HG03159 (cell line): ENCODE data around the gene COL4A5.
A peak's percentile ranks its signal among the peaks of the same experiment; 100 is the strongest.
"Not testable (repeated sequence)": the region's sequence is repeated elsewhere in the genome, so short reads cannot be mapped to it uniquely, and the experiment has no call there.

ENCODE experiments used
- ATAC-seq: cut with Tn5 transposase; IDR thresholded peaks from one replicate; pipeline ENCODE4 v1.9.1; 2021; ENCODE audit warnings: mild to moderate bottlenecking, moderate library complexity; ENCODE audit not compliant: unreplicated experiment

Gene COL4A5

DNA sequence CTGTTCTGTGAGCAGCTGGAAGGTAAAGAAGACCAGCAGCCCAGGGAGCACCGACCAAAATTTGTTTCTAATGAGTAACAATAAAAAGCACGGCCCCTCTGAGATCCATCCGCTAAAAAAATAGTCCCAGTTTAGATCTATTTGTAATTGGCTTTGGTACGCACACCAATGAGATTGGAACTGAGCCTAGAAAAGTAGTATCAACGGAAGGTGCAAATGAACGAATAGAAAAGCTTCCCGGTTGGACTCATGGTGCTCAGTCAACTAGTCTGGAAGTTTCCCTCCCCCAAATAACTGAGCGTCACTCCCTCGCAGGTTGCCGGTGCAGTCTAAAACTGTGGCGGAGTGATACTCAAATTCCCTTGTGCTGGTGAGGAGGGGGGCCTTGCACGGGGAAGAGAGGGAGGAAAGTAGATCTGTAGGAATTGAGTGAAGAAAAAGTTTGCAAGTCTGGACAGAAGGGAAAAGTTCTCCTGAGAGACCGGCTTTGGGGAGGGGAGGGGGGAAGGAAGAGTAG lies at the start of gene COL4A5:
Gene COL4A5 (plus strand): TSS at position 413 of the 517 bp plus-strand sequence. CDS start 288 bp downstream, outside the sequence.
- no peak for ATAC-seq

DNA sequence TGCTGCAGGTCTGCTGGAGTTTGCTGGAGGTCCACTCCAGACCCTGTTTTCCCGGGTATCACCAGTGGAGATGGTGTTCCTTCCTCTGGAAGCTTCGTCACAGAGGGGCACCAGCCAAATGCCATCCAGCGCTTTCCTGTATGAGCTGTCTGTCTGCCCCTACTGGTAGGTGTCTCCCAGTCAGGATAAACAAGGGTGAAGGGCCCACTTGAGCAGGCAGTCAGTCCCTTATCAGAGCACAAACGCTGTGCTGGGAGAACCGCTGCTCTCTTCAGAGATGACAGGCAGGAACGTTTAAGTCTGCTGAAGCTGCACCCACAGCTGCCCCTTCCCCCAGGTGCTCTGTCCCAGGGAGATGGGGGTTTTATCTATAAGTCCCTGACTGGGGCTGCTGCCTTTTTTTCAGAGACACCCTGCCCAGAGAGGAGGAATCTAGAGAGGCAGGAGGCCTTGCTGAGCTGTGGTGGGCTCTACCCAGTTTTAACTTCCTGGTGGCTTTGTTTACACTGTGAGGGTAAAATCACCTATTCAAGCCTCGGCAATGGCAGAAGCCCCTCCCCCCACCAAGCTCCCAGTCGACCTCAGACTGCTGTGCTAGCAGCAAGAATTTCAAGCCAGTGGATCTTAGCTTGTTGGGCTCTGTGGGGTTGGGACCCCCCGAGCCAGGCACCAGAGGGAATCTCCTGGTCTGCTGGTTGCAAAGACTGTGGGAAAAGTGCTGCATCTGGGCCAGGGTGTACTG lies 48.5 kb upstream of the COL4A5 start:
- not testable (repeated sequence) for ATAC-seq

DNA sequence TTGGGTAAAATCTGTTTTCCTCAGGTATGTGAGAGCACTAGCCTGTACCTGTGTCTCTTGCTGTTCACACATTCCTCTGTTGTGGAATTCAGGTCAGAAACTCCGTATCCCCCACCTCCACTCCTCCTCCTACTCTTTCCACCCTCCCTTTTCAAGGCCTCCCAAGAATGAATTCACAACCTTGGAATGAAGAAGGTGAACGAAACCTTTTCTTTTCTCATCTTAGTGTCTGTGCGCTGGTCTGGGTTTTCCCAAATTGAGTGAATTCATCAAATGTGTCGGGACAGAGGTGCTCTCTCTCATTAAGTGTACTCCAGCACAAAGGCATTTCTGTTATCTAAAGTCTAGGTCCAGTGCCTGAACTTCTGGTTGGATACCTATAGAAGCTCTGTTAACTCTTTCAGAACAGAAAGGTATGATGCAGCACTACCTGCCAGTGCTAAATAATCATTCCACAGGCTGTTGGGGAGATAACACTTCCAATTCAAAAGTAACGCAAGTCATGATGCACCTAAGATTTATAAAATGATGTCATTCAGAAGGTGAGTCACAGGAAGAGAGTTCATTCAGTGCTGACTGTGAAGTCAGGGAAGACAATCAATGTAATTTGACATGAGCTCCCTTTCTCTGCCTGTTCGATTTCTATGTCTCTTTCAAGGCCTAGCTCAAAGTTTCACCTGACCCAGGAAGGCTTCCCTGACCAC lies 43.3 kb upstream of the COL4A5 start:
- no peak for ATAC-seq

DNA sequence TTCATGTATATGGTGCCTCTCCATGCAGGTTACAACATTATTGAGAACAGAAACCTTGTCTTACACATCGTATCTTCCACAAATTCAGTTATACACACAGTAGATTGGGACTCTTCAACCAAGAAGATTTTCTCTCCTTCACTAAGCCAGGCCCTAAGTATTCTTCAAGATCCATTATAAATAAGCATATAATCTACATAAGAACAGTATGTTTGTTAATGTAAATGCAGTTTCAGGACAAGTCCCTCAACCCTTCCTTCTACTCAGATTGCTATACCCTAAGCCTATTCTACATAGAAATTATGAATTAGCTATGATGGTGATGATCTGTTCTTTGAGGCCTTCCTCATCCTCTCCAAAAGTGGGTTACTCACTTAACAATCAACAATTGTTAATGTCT lies 42.7 kb upstream of the COL4A5 start:
- no peak for ATAC-seq

DNA sequence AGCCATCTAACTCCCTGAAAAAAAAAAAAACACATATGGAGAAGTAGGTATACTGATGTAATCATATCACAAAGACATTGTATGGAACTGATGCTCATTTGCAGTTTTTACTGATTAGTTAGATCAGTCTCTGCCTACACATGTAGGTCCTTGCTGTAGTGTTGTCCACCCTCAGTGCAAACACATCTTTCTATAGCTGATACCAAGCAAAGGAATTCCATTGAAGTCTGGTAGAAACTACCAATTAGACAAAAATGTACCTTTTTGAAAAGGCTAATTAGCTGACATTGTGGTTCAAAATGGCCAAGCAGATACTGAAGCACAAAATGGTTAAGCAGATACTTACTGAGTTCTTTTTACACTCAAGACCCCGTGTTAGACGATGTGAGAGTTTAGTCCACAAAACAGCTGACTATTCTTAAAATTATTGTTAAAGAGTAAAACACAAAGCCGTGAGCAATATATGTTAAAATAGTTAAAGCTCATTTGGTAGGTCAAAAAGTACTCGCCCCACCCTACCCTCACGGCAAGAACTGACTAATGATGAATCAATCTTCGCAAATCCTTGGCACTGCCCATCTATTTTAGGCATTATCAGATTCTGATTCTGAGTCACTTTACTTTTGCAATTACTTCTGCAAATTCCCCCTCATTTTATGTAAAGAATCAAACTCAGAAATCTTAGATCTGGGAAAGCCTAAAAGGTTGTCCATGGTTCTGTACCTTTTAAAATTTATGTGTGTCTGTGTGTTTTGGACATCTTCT lies 41.8 kb upstream of the COL4A5 start:
- no peak for ATAC-seq

DNA sequence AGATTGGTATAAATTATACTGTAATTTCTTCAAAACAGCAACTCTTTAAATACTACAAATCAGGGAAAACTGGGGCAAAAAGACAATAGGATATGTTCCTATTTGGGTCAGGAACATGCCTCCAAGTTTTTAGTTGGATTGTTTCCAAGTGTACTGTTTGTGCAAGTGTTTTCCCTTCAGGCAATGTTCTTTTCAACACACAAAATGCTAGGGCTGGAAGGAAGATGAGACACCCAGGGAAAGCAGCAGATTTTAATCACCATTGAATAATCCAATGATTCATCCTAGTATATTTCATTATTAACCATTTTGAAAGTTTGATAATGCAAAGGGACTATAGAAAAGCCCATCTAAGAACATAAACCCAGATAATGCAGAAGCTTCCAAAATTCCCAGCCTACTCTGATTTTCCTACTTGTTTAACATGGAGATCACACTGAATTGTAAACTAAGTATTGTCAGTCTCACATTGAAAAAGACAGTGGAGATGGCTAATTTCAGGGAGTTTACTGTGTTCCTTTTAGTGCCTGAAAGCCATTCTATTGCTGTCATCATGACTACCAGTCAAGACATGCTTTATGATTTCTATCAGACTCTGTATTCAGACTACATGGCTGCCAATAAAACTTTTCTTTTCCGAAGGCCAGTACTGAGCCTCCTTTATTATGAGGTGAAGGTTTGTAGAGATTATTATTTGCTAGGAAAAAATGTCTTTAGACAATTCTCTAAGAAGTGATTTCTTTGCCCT lies 40.0 kb upstream of the COL4A5 start:
- ATAC-seq, result no peak

DNA sequence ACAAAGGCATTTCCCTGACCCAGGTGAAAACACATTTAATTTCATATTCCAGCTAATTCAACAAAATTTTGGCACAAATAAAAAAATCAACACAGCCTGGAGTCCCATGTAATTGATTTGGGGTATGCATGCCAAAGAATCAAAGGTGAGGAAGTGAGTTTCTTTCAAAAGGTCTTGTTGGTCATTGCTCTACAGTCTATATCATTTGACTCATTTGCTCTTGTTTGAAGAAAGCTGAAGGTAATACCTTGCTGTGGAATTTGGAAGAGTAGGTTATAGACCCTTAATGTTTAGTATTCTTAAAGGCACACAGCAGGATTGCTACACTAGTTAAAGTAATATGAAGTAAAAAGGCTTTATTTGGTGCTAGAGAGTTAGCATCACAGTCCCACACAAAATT lies 26.9 kb upstream of the COL4A5 start:
- no peak for ATAC-seq

DNA sequence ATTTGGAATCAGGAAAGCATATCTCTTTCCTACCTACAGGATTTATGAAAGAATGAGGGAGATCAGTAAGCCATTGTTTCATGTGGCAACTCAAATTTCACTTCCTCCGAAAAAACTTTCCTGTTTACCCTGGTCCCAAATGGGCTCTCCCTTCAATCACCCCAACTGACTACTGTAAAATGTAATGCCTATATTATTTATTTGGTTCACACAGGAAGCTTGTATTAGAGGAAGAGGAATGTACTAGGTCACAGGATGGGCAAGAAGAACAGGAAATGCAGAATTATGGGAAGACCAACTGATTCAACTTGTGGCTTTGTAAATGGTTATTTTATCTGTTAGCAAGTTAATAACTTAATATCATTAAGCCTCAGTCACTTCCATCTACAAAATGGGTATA lies 24.5 kb upstream of the COL4A5 start:
- no peak for ATAC-seq

DNA sequence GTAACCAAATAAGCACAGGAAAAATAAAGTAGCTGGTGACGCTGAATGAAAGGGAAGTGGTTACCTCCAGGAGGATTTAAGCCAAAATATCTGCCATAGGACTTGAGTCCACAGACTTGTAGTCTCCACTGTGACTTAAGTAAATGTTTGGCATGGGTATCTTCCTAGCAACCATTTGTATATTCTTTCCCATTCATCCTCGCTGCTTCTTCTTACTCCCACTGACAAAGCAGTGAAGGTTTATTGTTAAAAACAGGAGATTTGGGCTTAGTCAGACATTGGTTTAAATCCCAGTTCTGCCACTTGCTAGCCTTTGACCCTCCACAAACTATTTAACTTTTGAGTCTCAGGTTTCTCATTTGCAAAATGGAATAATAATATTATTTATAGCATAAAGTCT lies 23.7 kb upstream of the COL4A5 start:
- ATAC-seq, result no peak

DNA sequence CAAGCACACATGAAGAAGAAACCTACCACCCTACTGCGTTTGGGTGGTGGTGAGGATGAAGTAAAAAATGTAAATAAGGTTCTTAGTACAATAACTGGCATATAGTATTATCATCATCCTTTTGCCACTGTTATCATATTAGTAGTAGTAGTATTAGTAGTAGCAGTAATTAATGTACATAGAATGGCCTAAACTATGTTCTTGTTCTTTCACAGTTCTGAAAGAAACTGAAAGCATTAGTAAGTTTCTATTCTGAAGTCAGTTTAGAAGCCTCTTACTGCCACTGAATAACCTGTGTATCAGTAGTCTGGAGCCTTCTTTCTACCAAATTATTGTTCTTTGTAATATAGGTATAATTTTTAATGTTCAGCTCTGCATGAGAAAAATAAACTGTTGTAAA lies 22.4 kb upstream of the COL4A5 start:
- peak; percentile 71 for ATAC-seq

DNA sequence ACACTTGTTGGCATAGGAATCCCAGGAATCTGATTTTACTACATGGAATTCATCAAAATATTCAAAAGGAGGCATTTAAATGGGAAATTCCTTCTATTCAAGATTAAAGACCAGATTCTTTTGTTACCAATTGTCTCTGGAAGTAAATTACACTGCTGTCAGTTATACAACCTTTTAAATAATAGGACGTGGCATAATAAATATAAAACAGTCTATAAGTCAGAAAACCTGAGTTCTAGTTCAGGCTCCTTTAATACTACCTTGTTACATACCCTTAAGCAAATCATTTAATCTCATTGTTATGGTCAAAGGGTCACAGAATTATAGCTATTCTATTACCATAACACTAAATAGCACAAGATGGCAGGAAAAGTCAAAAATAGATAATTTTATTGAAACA lies 20.2 kb upstream of the COL4A5 start:
- ATAC-seq, result no peak

DNA sequence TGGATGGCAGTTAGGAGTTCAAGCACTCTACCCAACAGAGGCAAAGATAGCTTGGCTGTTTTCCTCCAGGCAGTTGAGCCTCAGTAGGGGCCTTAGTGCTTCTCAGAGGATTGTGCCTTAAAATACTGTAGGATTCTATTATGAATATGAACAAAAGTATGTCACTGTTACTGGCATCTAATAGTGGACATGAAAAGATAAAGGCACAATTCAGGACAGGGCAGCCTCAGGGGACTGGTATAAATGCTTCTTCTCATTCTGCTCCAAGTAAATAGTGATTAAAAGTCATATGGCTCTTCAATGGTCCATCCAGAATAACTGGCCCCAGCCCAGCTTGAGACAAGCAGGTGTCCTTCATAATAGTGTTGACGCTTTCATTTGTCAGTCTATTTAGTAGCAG lies 19.2 kb upstream of the COL4A5 start:
- no peak for ATAC-seq

DNA sequence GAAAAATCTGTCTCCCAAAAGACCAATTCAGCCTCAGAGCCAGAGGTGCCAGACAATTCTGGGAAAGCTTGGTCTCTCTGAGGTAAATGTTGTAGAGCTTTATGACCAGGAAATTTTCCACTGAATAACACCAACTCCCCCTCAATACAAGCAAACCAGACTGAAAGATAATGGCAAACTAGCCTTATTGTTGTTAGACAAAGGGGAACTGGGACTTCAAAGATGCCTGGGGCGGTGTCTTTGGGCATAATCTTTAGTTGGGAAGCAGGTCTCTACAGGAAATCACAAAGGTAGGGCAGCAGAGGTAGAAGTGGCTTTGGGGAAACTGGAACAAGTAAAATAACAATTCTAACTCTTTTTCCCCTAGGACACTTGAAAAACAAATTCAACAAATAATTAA lies 13.4 kb upstream of the COL4A5 start:
- no peak for ATAC-seq

DNA sequence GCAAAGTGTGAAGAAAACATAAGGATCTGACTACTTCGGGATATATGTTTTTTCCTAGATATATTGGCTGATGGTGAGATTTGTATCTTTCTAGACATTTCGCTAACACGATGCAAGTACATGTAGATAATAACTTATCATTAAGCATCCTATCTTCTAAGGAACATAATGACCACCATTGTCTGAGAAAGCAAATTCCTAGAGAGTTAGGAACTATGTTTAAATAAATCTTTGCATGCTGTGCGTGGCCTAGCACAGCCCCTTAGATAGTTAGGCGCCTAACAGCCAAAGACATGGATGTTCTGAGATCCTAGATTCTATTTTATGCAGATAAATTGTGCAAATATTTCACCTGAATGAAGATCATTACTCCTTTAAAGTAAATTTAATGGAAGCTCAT lies 4.4 kb upstream of the COL4A5 start:
- ATAC-seq, result no peak

DNA sequence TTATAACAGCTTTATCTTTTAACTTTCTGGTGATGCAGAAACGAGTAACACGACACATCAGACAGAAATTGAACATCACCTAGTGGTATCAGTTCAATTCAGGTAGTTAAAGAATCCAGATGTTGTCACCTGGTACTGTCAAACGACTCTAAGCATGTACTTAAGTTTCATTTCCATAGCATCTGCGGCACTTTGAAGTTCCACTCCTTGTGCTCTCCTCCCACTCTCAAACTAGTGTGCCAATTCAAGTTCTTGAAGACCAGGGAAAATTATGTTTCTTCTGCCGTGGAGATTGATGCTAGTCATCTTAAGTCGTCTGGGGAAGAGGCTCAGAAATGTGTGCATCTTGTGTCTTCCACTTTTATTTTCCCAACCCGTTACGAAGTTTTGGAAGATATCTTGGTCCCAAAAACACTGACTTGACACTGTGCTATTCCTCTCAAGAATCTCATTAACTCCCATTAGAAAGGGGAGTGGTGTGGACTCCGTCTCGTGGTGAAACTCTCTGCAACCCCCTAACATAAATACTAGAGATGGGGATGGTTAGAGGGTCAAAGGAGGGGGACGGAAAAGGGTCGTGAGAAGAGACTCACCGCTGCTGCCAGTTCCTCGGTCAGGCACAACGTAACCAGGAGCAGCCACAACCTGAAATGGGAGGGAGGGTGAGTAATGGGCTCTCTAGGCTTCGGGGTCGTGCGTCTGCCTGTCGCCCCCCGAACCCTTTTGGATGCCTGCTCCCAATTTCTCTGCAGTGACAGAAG lies 2.1 kb upstream of the COL4A5 start:
- ATAC-seq, result no peak

DNA sequence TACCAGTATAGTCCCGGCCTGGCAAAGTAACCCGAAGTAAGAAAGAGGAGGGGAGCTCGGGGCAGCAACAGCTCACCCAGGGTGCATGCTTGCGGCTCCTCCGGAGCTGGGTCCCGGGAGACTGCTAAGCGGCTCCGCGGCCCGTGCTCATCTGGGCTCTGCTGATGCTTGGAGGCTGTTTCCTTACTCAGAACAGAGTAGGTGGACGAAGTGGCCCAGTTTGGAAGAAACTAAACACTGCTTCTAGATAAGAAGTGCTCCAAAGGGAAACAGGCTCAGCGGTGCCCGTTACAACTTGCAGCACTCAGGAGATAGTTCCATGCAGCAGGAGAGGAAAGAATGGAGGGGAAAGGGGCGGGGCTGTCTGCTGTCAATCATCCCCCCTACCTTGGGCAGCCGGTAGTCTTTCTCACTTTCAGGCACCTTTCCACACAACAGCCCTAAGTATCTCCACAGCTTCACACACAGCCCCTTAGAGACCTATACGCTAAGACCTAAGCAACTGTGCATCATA lies 1.5 kb upstream of the COL4A5 start, which contains the start of gene COL4A6:
Gene COL4A6 (minus strand): TSS at position 313 of the 514 bp plus-strand sequence. CDS start 226 bp downstream, at position 87.
- no peak for ATAC-seq

DNA sequence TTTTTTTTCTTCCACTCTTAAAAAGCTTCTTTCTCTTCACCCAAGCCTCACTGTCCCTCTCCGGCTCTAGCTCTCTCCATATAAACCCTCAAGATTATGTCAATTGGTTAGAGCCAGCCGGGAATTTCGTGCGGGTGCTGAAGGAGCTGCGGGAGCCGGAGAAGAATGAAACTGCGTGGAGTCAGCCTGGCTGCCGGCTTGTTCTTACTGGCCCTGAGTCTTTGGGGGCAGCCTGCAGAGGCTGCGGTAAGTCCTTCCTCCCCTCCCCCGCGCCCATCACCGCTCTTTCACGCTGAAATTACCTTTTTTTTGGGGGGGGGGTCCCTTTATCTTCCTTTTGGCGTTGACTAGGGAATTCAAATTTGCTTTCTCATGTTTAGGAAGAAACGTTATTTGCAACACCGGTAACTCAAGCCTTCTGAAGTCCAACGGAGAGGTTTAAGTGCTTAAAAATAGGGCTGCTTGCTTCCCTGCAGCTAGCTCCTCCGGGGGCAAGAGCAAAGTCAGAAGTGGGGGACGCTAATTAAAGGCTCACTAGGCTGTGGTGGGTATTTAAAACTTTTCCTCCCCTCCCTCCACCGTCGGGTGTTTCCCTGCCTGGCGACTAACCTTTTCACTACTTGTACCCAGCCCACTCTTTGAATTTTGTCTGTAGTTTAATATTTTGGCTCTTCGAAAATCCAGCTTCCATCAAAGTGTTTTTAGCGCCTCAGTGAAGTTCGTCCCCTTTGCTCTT lies 491 bp downstream of the COL4A5 start:
- no peak for ATAC-seq

DNA sequence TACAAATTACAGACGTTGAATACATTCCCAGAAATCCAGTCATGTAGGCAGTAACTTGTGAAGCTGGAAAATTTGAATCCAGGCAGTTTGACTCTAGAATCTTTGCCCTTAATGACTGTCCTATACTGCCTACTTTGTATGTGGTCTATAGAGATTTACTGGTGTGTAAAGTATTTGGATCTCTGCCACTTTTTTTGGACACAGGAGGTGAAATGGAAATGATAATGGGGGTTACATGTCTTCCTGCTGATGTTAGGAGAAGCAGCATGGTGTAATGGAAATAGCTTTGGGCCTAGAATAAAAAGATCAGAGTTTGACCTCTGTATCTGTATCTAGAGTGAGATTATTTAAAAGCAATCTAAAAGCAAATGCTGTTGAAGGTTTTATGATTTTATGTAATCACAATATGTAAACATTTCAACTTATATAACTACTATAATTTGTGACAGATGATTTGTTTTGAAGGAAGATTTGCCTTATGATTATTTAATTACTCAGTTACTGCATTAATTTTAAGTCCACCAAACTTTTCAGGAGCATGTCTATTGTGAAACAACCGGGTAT lies 3.3 kb downstream of the COL4A5 start:
- no peak for ATAC-seq

DNA sequence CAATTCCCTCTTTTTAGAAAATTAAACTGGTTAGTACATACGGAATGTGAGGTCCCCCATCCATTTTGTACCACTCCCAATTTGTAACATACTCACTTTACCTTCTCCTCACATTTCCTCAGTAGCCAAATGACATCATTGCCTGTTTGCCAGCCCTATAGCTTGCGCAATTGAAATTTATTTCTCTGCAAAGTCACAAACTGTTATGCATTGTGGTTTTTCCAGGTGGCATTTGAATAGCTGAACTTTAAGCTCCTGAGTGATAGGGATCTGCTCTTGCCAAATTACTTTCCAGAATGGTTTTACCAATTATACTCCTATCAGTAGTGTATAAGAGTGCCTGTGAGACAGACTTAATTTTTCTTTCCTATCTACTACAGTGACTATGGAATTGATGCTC lies 7.7 kb downstream of the COL4A5 start:
- ATAC-seq, result no peak
